ENCODE measurements around the gene AMOTL2. TPM values are rescaled to one million over a fixed set of nuclear protein-coding genes. Genes with fewer than 3 reads are reported as not detected.

The AMOTL2 gene
- total and polyA plus RNA-seq, 9 of the 15 experiments (the other 6 are each of a cell fraction or from before 2014, with no cell fraction given), result 0.12 to 0.31 TPM; not detected in 7

GRCh38 chr3:134380249-134380648 is 6.0 kb upstream of the AMOTL2 start (continued):
- TF ChIP-seq SP2 (IDR thresholded peaks at IDR 0.05; ENCODE audit: extremely low read depth, low read depth, low read length, poor library complexity, severe bottlenecking) (no peak), ARID2 (IDR thresholded peaks at IDR 0.05) (no peak), DIDO1 (tag; IDR thresholded peaks at IDR 0.05; ENCODE audit: low read depth) (no peak)
- TF ChIP-seq, protein P1, sequence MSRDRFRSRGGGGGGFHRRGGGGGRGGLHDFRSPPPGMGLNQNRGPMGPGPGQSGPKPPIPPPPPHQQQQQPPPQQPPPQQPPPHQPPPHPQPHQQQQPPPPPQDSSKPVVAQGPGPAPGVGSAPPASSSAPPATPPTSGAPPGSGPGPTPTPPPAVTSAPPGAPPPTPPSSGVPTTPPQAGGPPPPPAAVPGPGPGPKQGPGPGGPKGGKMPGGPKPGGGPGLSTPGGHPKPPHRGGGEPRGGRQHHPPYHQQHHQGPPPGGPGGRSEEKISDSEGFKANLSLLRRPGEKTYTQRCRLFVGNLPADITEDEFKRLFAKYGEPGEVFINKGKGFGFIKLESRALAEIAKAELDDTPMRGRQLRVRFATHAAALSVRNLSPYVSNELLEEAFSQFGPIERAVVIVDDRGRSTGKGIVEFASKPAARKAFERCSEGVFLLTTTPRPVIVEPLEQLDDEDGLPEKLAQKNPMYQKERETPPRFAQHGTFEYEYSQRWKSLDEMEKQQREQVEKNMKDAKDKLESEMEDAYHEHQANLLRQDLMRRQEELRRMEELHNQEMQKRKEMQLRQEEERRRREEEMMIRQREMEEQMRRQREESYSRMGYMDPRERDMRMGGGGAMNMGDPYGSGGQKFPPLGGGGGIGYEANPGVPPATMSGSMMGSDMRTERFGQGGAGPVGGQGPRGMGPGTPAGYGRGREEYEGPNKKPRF (IDR thresholded peaks at IDR 0.05; ENCODE audit: low read depth, low read length), result no peak
- TF ChIP-seq, protein P2, sequence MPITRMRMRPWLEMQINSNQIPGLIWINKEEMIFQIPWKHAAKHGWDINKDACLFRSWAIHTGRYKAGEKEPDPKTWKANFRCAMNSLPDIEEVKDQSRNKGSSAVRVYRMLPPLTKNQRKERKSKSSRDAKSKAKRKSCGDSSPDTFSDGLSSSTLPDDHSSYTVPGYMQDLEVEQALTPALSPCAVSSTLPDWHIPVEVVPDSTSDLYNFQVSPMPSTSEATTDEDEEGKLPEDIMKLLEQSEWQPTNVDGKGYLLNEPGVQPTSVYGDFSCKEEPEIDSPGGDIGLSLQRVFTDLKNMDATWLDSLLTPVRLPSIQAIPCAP (CRISPR knock-in tag; IDR thresholded peaks at IDR 0.05; ENCODE audit: borderline replicate concordance), result no peak

DNA sequence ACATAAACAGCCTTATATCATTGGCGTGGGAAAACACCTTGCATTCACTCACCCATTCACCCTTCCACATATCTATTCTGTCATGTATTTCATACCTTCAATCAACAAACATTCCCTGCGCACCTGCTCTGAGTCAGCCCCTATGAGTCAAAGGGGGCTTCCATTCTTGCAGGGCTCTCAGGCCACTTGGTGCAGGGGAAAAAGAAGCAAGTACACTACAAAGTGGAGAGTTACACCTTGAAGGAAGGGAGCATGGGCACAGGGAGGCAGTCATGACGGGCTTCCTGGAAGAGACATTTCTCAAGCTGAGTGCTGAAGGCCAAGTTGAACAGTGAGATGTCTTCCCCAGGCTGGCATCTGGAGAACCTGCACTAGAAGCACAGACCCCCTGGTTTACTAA is 4.6 kb upstream of the AMOTL2 start:
- intact Hi-C loops (cut with micrococcal nuclease), result loop anchor here (1.0 to 5.0 kb wide), 3 partner anchors 71 to 447 kb away; no protein-coding TSS in a partner anchor
- FAIRE-seq (no peak), ATAC-seq (no peak), DNase-seq (ENCODE audit: extremely low read depth in 1 of 4, low spot score in 3 of 4) (no peak)
- WGBS (ENCODE audit: insufficient coverage, low coverage, missing lambda C conversion rate), result 0% methylated on average over 3 of the region's 3 CpGs
- no peaks in the 10 kb centered on the region for H3K9me3 ChIP-seq (replicated peaks; ENCODE audit: control insufficient read depth, insufficient read depth, low read depth, low read length)
- no TSS peak for BruUV-seq (replicated peaks)
- H3K79me2 ChIP-seq (ENCODE audit: control insufficient read depth, insufficient read depth, low read length), result no peaks in the 10 kb centered on the region
- no peak overlapping the region for H3K27ac ChIP-seq (ENCODE audit: extremely low read depth, low read depth, low read length)
- in situ Hi-C loops (cut with MboI), result no loop called here
- CTCF ChIA-PET (ENCODE audit: low intra/inter-chr PET ratio), result interaction anchor here (1.2 kb wide), 1 partner anchor 181 kb away, joined by 5 read pairs; no protein-coding TSS in a partner anchor
- TF ChIP-seq LCOR (CRISPR knock-in tag; IDR thresholded peaks at IDR 0.05) (no peak), RFX5 (IDR thresholded peaks at IDR 0.05; ENCODE audit: low read depth, low read length) (no peak), FOXJ2 (tag; IDR thresholded peaks at IDR 0.05) (no peak), ADNP (tag; IDR thresholded peaks at IDR 0.05) (no peak), GTF2F1 (IDR thresholded peaks at IDR 0.05; ENCODE audit: low read depth, low read length) (no peak), ZNF212 (CRISPR knock-in tag; IDR thresholded peaks at IDR 0.05) (no peak), HNRNPUL1 (IDR thresholded peaks at IDR 0.05; ENCODE audit: low read length) (no peak), PHF8 (IDR thresholded peaks at IDR 0.05; ENCODE audit: borderline replicate concordance, low read length) (no peak), MBD1 (CRISPR knock-in tag; IDR thresholded peaks at IDR 0.05) (no peak)
- TF ChIP-seq, protein P3, sequence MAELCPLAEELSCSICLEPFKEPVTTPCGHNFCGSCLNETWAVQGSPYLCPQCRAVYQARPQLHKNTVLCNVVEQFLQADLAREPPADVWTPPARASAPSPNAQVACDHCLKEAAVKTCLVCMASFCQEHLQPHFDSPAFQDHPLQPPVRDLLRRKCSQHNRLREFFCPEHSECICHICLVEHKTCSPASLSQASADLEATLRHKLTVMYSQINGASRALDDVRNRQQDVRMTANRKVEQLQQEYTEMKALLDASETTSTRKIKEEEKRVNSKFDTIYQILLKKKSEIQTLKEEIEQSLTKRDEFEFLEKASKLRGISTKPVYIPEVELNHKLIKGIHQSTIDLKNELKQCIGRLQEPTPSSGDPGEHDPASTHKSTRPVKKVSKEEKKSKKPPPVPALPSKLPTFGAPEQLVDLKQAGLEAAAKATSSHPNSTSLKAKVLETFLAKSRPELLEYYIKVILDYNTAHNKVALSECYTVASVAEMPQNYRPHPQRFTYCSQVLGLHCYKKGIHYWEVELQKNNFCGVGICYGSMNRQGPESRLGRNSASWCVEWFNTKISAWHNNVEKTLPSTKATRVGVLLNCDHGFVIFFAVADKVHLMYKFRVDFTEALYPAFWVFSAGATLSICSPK (IDR thresholded peaks at IDR 0.05; ENCODE audit: borderline replicate concordance), result no peak
- no peaks in the 10 kb centered on the region for H3K36me3 ChIP-seq (ENCODE audit: control insufficient read depth, insufficient read depth, low read length)
- H2AFZ ChIP-seq (ENCODE audit: low read depth, low read length), result no peak overlapping the region
- H3K27me3 ChIP-seq (ENCODE audit: control insufficient read depth in 2 of 2, insufficient read depth in 2 of 2, low read length in 2 of 2), result peaks cover 0 to 30% of the 10 kb centered on the region in 2 experiments; a peak in 2 of 5 replicates
- peaks cover 0 to 9% of the 10 kb centered on the region in 2 experiments; a peak in 2 of 5 replicates for H3K4me1 ChIP-seq (replicated peaks in 1 of 2; ENCODE audit: control insufficient read depth in 2 of 2, insufficient read depth in 2 of 2, low read length in 2 of 2)
- POLR2A ChIA-PET, result no interaction called here
- H3K9me1 ChIP-seq (ENCODE audit: control insufficient read depth, insufficient read depth, low read length), result no peaks in the 10 kb centered on the region
- no peak overlapping the region for H3K4me2 ChIP-seq (ENCODE audit: insufficient read depth, low read length)
- no peak overlapping the region for H3K9ac ChIP-seq (ENCODE audit: insufficient read depth in 1 of 2, low read depth in 2 of 2, low read length in 2 of 2)
- H3K4me3 ChIP-seq, result no peak overlapping the region
- no peaks in the 10 kb centered on the region for H4K20me1 ChIP-seq (replicated peaks; ENCODE audit: control insufficient read depth, insufficient read depth, low read length)

All from K562 (cell line).